ENCODE data around the gene MRAP. TPM values are rescaled to one million over a fixed set of nuclear protein-coding genes. Genes with fewer than 3 reads are reported as not detected.

MRAP gene
- total RNA-seq, 1 donor from 2014 or later, result 0.46 TPM

DNA sequence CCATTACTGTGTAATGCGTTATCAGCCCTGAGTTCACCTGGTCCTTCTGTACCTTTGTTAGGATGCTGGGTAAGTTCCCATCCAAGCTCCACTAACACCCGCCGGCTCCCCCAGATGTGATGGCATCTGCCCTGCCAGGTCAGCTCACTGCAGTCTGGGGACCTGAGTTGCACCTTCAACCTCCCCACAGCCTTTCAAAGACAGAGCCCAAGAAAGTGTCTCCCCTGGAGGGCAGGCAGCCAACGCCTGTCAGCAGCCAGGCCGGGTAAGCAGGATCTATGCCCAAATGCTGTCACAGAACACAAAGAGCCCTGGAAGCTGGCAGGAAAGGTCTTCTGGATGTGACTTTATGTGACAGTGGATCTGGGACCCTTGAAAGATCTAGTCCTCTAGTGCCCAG lies 13.7 kb downstream of the MRAP start:
- H3K4me3 ChIP-seq, result no peak overlapping the region
- no peaks in the 10 kb centered on the region for H3K4me1 ChIP-seq
- no peaks in the 10 kb centered on the region for H3K27me3 ChIP-seq
- intact Hi-C loops (cut with DNase I), result no loop called here
- ATAC-seq, result no peak
- no peak for TF ChIP-seq CTCF (IDR thresholded peaks at IDR 0.05)
- no peak for DNase-seq
- H3K27ac ChIP-seq, result no peak overlapping the region
- no peaks in the 10 kb centered on the region for H3K9me3 ChIP-seq
- H3K36me3 ChIP-seq, result peaks cover 53% of the 10 kb centered on the region

GRCh38 chr21:32312976-32313375 lies 14.3 kb downstream of the MRAP start:
- no peak for DNase-seq

GRCh38 chr21:32314806-32315205 lies 16.2 kb downstream of the MRAP start:
- H3K36me3 ChIP-seq, result peaks cover 78% of the 10 kb centered on the region
- DNase-seq, result no peak
- ATAC-seq, result no peak

More at GRCh38 chr21:32312976-32313375, 14.3 kb downstream of the MRAP start:
- Histone ChIP-seq H3K4me3 (no peak overlapping the region), H3K27ac (no peak overlapping the region), H3K9me3 (no peaks in the 10 kb centered on the region), H3K36me3 (peaks cover 60% of the 10 kb centered on the region), H3K27me3 (no peaks in the 10 kb centered on the region), H3K4me1 (no peaks in the 10 kb centered on the region)
- intact Hi-C loops (cut with DNase I), result no loop called here
- TF ChIP-seq CTCF (IDR thresholded peaks at IDR 0.05), result no peak
- ATAC-seq, result no peak

DNA sequence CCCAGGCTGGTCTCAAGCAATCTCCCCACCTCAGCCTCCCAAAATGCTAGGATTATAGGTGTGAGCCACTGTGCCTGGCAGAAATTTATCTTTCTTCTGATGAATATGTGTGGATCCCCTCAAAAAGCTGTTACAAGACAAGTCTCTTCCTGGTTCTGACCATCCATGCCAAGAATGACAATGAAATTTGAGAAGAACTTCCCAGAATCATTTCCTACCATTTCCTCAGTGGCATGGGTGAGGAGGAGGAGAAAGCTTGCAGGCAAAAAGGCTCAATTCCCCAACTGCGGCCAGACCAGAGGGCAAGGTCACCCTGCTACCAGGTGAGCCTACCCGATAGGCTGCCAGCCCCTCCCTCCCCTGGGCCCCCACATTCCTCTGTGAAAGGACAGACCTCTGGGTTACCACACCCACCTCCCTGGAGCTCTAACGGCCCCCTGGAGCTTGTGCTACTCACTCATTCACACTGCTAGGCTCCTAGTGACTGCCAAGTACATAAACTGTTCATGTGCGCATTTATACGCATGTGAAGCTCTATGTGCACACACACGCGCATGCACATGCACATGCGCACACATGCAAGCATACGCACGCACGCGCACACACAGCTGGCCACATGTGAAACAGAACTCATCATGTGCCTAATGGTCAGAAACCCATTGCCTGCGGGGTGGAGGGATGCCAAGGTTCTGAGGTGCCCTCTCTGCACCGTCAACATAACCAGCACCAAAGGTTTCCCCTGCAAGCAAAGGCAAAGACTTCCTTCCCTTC lies 17.0 kb downstream of the MRAP start:
- H3K27me3 ChIP-seq, result no peaks in the 10 kb centered on the region
- intact Hi-C loops (cut with DNase I), result no loop called here
- no peak for DNase-seq
- H3K36me3 ChIP-seq, result peaks cover 87% of the 10 kb centered on the region
- H3K9me3 ChIP-seq, result no peaks in the 10 kb centered on the region
- no peak overlapping the region for H3K27ac ChIP-seq
- ATAC-seq, result no peak
- H3K4me1 ChIP-seq, result no peaks in the 10 kb centered on the region
- H3K4me3 ChIP-seq, result no peak overlapping the region
- TF ChIP-seq CTCF (IDR thresholded peaks at IDR 0.05), result no peak

More at GRCh38 chr21:32314806-32315205, 16.2 kb downstream of the MRAP start:
- H3K4me1 ChIP-seq, result no peaks in the 10 kb centered on the region
- H3K9me3 ChIP-seq, result no peaks in the 10 kb centered on the region
- no peak overlapping the region for H3K4me3 ChIP-seq
- no peak for TF ChIP-seq CTCF (IDR thresholded peaks at IDR 0.05)
- intact Hi-C loops (cut with DNase I), result no loop called here
- no peaks in the 10 kb centered on the region for H3K27me3 ChIP-seq
- H3K27ac ChIP-seq, result no peak overlapping the region

- Histone ChIP-seq H3K4me3 (no peak overlapping the region), H3K9me3 (no peaks in the 10 kb centered on the region), H3K27me3 (no peaks in the 10 kb centered on the region), H3K36me3 (peaks cover 96% of the 10 kb centered on the region), H3K27ac (no peak overlapping the region), H3K4me1 (no peaks in the 10 kb centered on the region)
- peak; percentile 11 for ATAC-seq
- intact Hi-C loops (cut with DNase I), result no loop called here
- no peak for DNase-seq
- no peak for TF ChIP-seq CTCF (IDR thresholded peaks at IDR 0.05)
Measured at GRCh38 chr21:32316361-32317215, 17.9 kb downstream of the MRAP start.
